WERI-Rb-1 (cell line): ENCODE measurements around the gene USP46.

Experiments used
- DNase-seq: peaks from one replicate; pipeline ENCODE4 v3.0.0-alpha.2; 2020
- H3K27ac ChIP-seq: fragments of 250-450 bp; sonication (Bioruptor Pico); 2 replicates; pipeline ENCODE4 v1.5.1; 2020; ENCODE audit warnings: mild to moderate bottlenecking, moderate library complexity
- H3K27me3 ChIP-seq: fragments of 250-450 bp; sonication (Bioruptor Pico); 2 replicates; pipeline ENCODE4 v1.5.1; 2021; ENCODE audit warnings: mild to moderate bottlenecking, low read depth, moderate library complexity; ENCODE audit not compliant: insufficient read depth, severe bottlenecking
- H3K36me3 ChIP-seq: fragments of 250-450 bp; sonication (Bioruptor Pico); 2 replicates; pipeline ENCODE4 v1.5.1; 2020; ENCODE audit warnings: mild to moderate bottlenecking, moderate library complexity
- H3K4me3 ChIP-seq: 2 replicates; pipeline ENCODE4 v1.5.1; 2011; ENCODE audit warnings: low read depth, mild to moderate bottlenecking, control low read depth, low read length
- H3K9me3 ChIP-seq: fragments of 250-450 bp; sonication (Bioruptor Pico); 2 replicates; pipeline ENCODE4 v1.5.1; 2021; ENCODE audit warnings: mild to moderate bottlenecking, moderate library complexity; ENCODE audit not compliant: severe bottlenecking
- CTCF ChIP-seq: IDR thresholded peaks from 2 replicates; pipeline ENCODE4 v1.5.1; 2011; ENCODE audit warnings: low read depth, mild to moderate bottlenecking, control low read depth, inconsistent platforms, low read length

The USP46 gene

GRCh38 chr4:52627876-52628275, 31.2 kb downstream of the USP46 start:
- no peak overlapping the region for H3K27ac ChIP-seq
- H3K36me3 ChIP-seq: no peaks in the 10 kb centered on the region
- DNase-seq: no peak
- H3K4me3 ChIP-seq: no peak overlapping the region
- no peaks in the 10 kb centered on the region for H3K9me3 ChIP-seq
- peaks cover 47% of the 10 kb centered on the region for H3K27me3 ChIP-seq
- no peak for TF ChIP-seq CTCF

- Histone ChIP-seq H3K4me3 (no peak overlapping the region), H3K36me3 (no peaks in the 10 kb centered on the region), H3K9me3 (no peaks in the 10 kb centered on the region), H3K27ac (no peak overlapping the region), H3K27me3 (peaks cover 54% of the 10 kb centered on the region)
- DNase-seq: no peak
- TF ChIP-seq CTCF: no peak
Observed at GRCh38 chr4:52625216-52625615, 33.9 kb downstream of the USP46 start.

- TF ChIP-seq CTCF: no peak
- Histone ChIP-seq H3K27me3 (peaks cover 36% of the 10 kb centered on the region), H3K9me3 (no peaks in the 10 kb centered on the region), H3K36me3 (no peaks in the 10 kb centered on the region), H3K4me3 (no peak overlapping the region), H3K27ac (no peak overlapping the region)
- DNase-seq: no peak
Observed at GRCh38 chr4:52622564-52622963, 36.5 kb downstream of the USP46 start.

GRCh38 chr4:52621567-52621966, 37.5 kb downstream of the USP46 start:
- H3K4me3 ChIP-seq: no peak overlapping the region
- H3K36me3 ChIP-seq: no peaks in the 10 kb centered on the region
- H3K27ac ChIP-seq: no peak overlapping the region
- no peak for TF ChIP-seq CTCF
- peaks cover 26% of the 10 kb centered on the region for H3K27me3 ChIP-seq
- no peaks in the 10 kb centered on the region for H3K9me3 ChIP-seq
- no peak for DNase-seq

- no peak for DNase-seq
- no peak for TF ChIP-seq CTCF
- Histone ChIP-seq H3K36me3 (no peaks in the 10 kb centered on the region), H3K27me3 (peaks cover 17% of the 10 kb centered on the region), H3K4me3 (no peak overlapping the region), H3K9me3 (no peaks in the 10 kb centered on the region), H3K27ac (no peak overlapping the region)
Observed at GRCh38 chr4:52619591-52619931, 39.5 kb downstream of the USP46 start.

- peaks cover 17% of the 10 kb centered on the region for H3K27me3 ChIP-seq
- no peak for TF ChIP-seq CTCF
Observed at GRCh38 chr4:52618795-52619590, 40.1 kb downstream of the USP46 start.

More at GRCh38 chr4:52618795-52619590, 40.1 kb downstream of the USP46 start:
- Histone ChIP-seq H3K36me3 (no peaks in the 10 kb centered on the region), H3K27ac (no peak overlapping the region), H3K9me3 (no peaks in the 10 kb centered on the region), H3K4me3 (no peak overlapping the region)
- no peak for DNase-seq
